Smooth muscle cell (in vitro differentiated cells): ENCODE measurements around the gene RTN4. TPM values are rescaled to one million over a fixed set of nuclear protein-coding genes. Genes with fewer than 3 reads are reported as not detected.

Source experiments
- DNase-seq: peaks from one replicate; lab custom pipeline; 2025; ENCODE audit not compliant: unreplicated experiment; lab: John Stamatoyannopoulos, UW
- H2AFZ ChIP-seq: fragments of 200-600 bp; sonication (generic); 2 replicates; pipeline ENCODE4 v1.6.0; 2016; ENCODE audit warnings: antibody characterized with exemption, low read depth, mild to moderate bottlenecking
- H3F3A ChIP-seq: fragments of 200-600 bp; sonication (generic); 2 replicates; pipeline ENCODE4 v1.6.0; 2017; ENCODE audit warnings: antibody characterized with exemption, low read depth
- H3K27ac ChIP-seq: fragments of 200-600 bp; sonication (generic); 2 replicates; pipeline ENCODE4 v1.5.1; 2016; ENCODE audit warnings: low read depth, mild to moderate bottlenecking
- H3K27me3 ChIP-seq: fragments of 200-600 bp; sonication (generic); 2 replicates; pipeline ENCODE4 v1.6.1; 2016; ENCODE audit warnings: low read depth, mild to moderate bottlenecking
- H3K36me3 ChIP-seq: fragments of 200-600 bp; sonication (generic); 2 replicates; pipeline ENCODE4 v1.5.1; 2016; ENCODE audit warnings: low read depth
- H3K4me1 ChIP-seq: fragments of 200-600 bp; sonication (generic); 2 replicates; pipeline ENCODE4 v1.5.1; 2016; ENCODE audit warnings: low read depth
- H3K4me2 ChIP-seq: fragments of 200-600 bp; sonication (generic); 2 replicates; pipeline ENCODE4 v1.6.0; 2016; ENCODE audit warnings: mild to moderate bottlenecking
- H3K4me3 ChIP-seq: fragments of 200-600 bp; sonication (generic); 2 replicates; pipeline ENCODE4 v1.5.1; 2016; ENCODE audit warnings: mild to moderate bottlenecking
- H3K79me2 ChIP-seq: fragments of 200-600 bp; sonication (generic); 2 replicates; pipeline ENCODE4 v1.6.0; 2016; ENCODE audit warnings: low read depth, mild to moderate bottlenecking
- H3K9ac ChIP-seq: fragments of 200-600 bp; sonication (generic); 2 replicates; pipeline ENCODE4 v1.6.0; 2016; ENCODE audit warnings: low read depth
- H3K9me3 ChIP-seq: fragments of 200-600 bp; sonication (generic); replicated peaks from 2 replicates; pipeline ENCODE4 v1.5.1; 2016; ENCODE audit warnings: low read depth
- H4K20me1 ChIP-seq: fragments of 200-600 bp; sonication (generic); 2 replicates; pipeline ENCODE4 v1.6.0; 2016; ENCODE audit warnings: low read depth
- WGBS: methylation state at CpG from one replicate; pipeline ENCODE4 v1.1.7; 2016; ENCODE audit warnings: low lambda C conversion rate; 5-methylcytosine and 5-hydroxymethylcytosine counted together
- polyA plus RNA-seq: library from polyadenylated mRNA; unstranded; fragments of >200 nt; fragmentation: Nextera tagmentation; extraction: Ambion mirVana; gene quantifications from 2 replicates; pipeline ENCODE4 v1.2.1, GENCODE V29; 2016
- total RNA-seq: library from RNA; depleted of rRNA; stranded (reverse); fragments of >200 nt; gene quantifications from 2 replicates; pipeline ENCODE4 v1.2.3, GENCODE V29; 2014
- TF ChIP-seq, protein P1 (sequence below): fragments of 200-600 bp; sonication (generic); IDR thresholded peaks from 2 replicates; pipeline ENCODE4 v1.5.1; 2017; ENCODE audit warnings: borderline replicate concordance, mild to moderate bottlenecking, antibody characterized with exemption; ENCODE audit not compliant: insufficient read depth, poor library complexity, severe bottlenecking

The RTN4 gene
- total and polyA plus RNA-seq, 2 experiments from 2014 or later: 295 to 335 TPM

DNA sequence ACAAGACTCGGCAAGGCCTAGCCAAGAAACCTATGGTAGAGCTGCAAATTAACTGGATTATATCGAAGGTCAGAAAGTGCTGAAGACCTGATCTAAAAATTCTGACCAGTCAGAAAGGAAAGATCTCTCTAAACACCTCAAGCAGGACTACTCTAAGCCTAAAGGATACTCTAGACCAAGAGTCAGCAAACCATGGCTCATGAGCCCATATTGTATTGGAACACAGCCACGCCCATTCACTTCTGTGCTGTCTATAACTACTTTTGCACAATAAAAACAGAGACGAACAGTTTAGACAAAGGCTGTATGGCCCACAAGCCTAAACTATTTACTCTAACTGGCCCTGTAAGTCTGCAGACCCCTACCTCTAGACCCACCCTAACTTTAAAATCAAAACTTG is 18.7 kb downstream of the RTN4 start:
- no peaks in the 10 kb centered on the region for H3K36me3 ChIP-seq
- peaks cover 100% of the 10 kb centered on the region for H4K20me1 ChIP-seq
- H2AFZ ChIP-seq: no peak overlapping the region
- H3K27me3 ChIP-seq: no peaks in the 10 kb centered on the region
- 92% methylated on average over 4 of the region's 4 CpGs for WGBS
- no peak overlapping the region for H3K9ac ChIP-seq
- no peak for DNase-seq
- no peak overlapping the region for H3K4me3 ChIP-seq
- peaks cover 100% of the 10 kb centered on the region for H3K79me2 ChIP-seq
- no peaks in the 10 kb centered on the region for H3K9me3 ChIP-seq
- H3K4me1 ChIP-seq: peaks cover 5% of the 10 kb centered on the region
- TF ChIP-seq, protein P1, sequence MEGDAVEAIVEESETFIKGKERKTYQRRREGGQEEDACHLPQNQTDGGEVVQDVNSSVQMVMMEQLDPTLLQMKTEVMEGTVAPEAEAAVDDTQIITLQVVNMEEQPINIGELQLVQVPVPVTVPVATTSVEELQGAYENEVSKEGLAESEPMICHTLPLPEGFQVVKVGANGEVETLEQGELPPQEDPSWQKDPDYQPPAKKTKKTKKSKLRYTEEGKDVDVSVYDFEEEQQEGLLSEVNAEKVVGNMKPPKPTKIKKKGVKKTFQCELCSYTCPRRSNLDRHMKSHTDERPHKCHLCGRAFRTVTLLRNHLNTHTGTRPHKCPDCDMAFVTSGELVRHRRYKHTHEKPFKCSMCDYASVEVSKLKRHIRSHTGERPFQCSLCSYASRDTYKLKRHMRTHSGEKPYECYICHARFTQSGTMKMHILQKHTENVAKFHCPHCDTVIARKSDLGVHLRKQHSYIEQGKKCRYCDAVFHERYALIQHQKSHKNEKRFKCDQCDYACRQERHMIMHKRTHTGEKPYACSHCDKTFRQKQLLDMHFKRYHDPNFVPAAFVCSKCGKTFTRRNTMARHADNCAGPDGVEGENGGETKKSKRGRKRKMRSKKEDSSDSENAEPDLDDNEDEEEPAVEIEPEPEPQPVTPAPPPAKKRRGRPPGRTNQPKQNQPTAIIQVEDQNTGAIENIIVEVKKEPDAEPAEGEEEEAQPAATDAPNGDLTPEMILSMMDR: no peak
- H3K4me2 ChIP-seq: no peak overlapping the region
- peak overlapping the region; percentile 29 for H3K27ac ChIP-seq
- H3F3A ChIP-seq: peaks cover 3% of the 10 kb centered on the region

DNA sequence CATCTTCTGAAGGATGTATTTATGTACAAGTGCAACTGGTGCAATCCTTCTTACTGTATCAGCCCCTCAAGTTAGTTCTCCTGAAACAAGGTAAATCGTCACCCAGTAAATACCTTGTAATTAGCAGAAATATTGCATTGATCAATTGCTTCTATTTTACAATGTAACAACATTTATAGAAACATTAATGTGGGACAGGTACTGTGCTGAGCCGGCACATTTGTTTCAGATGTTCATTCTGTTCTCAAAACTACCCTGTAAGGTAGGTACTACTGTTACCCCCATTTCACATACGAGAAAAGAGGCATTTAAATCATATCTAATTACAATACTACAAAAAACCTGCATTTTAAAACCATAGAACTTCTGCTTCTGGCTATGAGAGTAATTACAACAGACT is 19.5 kb downstream of the RTN4 start:
- 91% methylated on average over 3 of the region's 3 CpGs for WGBS
- no peaks in the 10 kb centered on the region for H3K27me3 ChIP-seq
- no peak overlapping the region for H3K4me3 ChIP-seq
- H3K4me2 ChIP-seq: no peak overlapping the region
- peaks cover 100% of the 10 kb centered on the region for H3K79me2 ChIP-seq
- no peak for DNase-seq
- peaks cover 5% of the 10 kb centered on the region for H3K4me1 ChIP-seq
- no peak overlapping the region for H3K9ac ChIP-seq
- TF ChIP-seq, protein P1: no peak
- H3K36me3 ChIP-seq: no peaks in the 10 kb centered on the region
- no peaks in the 10 kb centered on the region for H3K9me3 ChIP-seq
- peak overlapping the region; percentile 29 for H3K27ac ChIP-seq
- H4K20me1 ChIP-seq: peaks cover 100% of the 10 kb centered on the region
- H2AFZ ChIP-seq: no peak overlapping the region
- peaks cover 10% of the 10 kb centered on the region for H3F3A ChIP-seq

- no peaks in the 10 kb centered on the region for H3K9me3 ChIP-seq
- no peak overlapping the region for H2AFZ ChIP-seq
- no peaks in the 10 kb centered on the region for H3K27me3 ChIP-seq
- no peak overlapping the region for H3K9ac ChIP-seq
- peaks cover 100% of the 10 kb centered on the region for H3K79me2 ChIP-seq
- TF ChIP-seq, protein P1: no peak
- H4K20me1 ChIP-seq: peaks cover 100% of the 10 kb centered on the region
- no peak overlapping the region for H3K4me3 ChIP-seq
- DNase-seq: no peak
- H3K27ac ChIP-seq: peak overlapping the region; percentile 29
- H3K4me2 ChIP-seq: no peak overlapping the region
- H3K36me3 ChIP-seq: no peaks in the 10 kb centered on the region
- H3K4me1 ChIP-seq: peaks cover 5% of the 10 kb centered on the region
- H3F3A ChIP-seq: peaks cover 26% of the 10 kb centered on the region
- 88% methylated on average over 1 of the region's 1 CpG for WGBS
Observed at GRCh38 chr2:55029098-55029497, 21.2 kb downstream of the RTN4 start.

GRCh38 chr2:55027226-55027625 is 23.0 kb downstream of the RTN4 start:
- peaks cover 5% of the 10 kb centered on the region for H3K4me1 ChIP-seq

More at GRCh38 chr2:55027226-55027625, 23.0 kb downstream of the RTN4 start:
- no peak overlapping the region for H3K4me3 ChIP-seq
- TF ChIP-seq, protein P1: no peak
- H3K9me3 ChIP-seq: no peaks in the 10 kb centered on the region
- peak overlapping the region; percentile 58 for H3K27ac ChIP-seq
- WGBS: 64% methylated on average over 2 of the region's 2 CpGs
- H2AFZ ChIP-seq: no peak overlapping the region
- H3F3A ChIP-seq: peaks cover 37% of the 10 kb centered on the region
- H3K27me3 ChIP-seq: no peaks in the 10 kb centered on the region
- DNase-seq: no peak
- H4K20me1 ChIP-seq: peaks cover 100% of the 10 kb centered on the region
- H3K9ac ChIP-seq: no peak overlapping the region
- no peaks in the 10 kb centered on the region for H3K36me3 ChIP-seq
- no peak overlapping the region for H3K4me2 ChIP-seq
- peaks cover 100% of the 10 kb centered on the region for H3K79me2 ChIP-seq
